Measurements from ENCODE around the gene CCIN. TPM values are rescaled to one million over a fixed set of nuclear protein-coding genes. Genes with fewer than 3 reads are reported as not detected.

Gene CCIN
- total RNA-seq, 1 experiment from 2014 or later = not detected

GRCh38 chr9:36217256-36217968 lies 48.2 kb downstream of the CCIN start:
- Histone ChIP-seq H4K20me1 (ENCODE audit: insufficient read depth) (peaks cover 16% of the 10 kb centered on the region), H3K79me2 (ENCODE audit: low read depth) (no peaks in the 10 kb centered on the region), H3K27me3 (ENCODE audit: insufficient read depth, low read depth) (no peaks in the 10 kb centered on the region), H3K4me1 (replicated peaks; ENCODE audit: insufficient read depth) (no peaks in the 10 kb centered on the region), H3K4me2 (no peak overlapping the region), H3F3A (ENCODE audit: insufficient read depth, low read depth) (peaks cover 37% of the 10 kb centered on the region; the same call in 1 of the 2 replicates), H3K36me3 (ENCODE audit: low read depth) (peaks cover 9% of the 10 kb centered on the region; the same call in 1 of the 2 replicates), H2AFZ (no peak overlapping the region), H3K4me3 (no peak overlapping the region), H3K27ac (no peak overlapping the region), H3K9me2 (ENCODE audit: insufficient read depth) (no peaks in the 10 kb centered on the region), H3K9me3 (ENCODE audit: insufficient read depth, low read depth) (no peaks in the 10 kb centered on the region)
- ChIA-PET POLR2A (ENCODE audit: unreplicated experiment) (no interaction called here), CTCF (no interaction called here)
- TF ChIP-seq, protein P1, sequence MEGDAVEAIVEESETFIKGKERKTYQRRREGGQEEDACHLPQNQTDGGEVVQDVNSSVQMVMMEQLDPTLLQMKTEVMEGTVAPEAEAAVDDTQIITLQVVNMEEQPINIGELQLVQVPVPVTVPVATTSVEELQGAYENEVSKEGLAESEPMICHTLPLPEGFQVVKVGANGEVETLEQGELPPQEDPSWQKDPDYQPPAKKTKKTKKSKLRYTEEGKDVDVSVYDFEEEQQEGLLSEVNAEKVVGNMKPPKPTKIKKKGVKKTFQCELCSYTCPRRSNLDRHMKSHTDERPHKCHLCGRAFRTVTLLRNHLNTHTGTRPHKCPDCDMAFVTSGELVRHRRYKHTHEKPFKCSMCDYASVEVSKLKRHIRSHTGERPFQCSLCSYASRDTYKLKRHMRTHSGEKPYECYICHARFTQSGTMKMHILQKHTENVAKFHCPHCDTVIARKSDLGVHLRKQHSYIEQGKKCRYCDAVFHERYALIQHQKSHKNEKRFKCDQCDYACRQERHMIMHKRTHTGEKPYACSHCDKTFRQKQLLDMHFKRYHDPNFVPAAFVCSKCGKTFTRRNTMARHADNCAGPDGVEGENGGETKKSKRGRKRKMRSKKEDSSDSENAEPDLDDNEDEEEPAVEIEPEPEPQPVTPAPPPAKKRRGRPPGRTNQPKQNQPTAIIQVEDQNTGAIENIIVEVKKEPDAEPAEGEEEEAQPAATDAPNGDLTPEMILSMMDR (conservative IDR thresholded peaks at IDR 0.05) = no peak
- no peak for TF ChIP-seq EZH2 (IDR thresholded peaks at IDR 0.05; ENCODE audit: low read depth)
- DNase-seq = no peak
- no TSS peak for BruUV-seq (replicated peaks)
- intact Hi-C loops (cut with micrococcal nuclease; ENCODE audit: unreplicated experiment) = no loop called here

GRCh38 chr9:36218011-36218410 lies 48.8 kb downstream of the CCIN start:
- H3K27ac ChIP-seq = no peak overlapping the region
- H3K27me3 ChIP-seq (ENCODE audit: insufficient read depth, low read depth) = no peaks in the 10 kb centered on the region
- no peak overlapping the region for H2AFZ ChIP-seq
- intact Hi-C loops (cut with micrococcal nuclease; ENCODE audit: unreplicated experiment) = no loop called here
- H4K20me1 ChIP-seq (ENCODE audit: insufficient read depth) = peaks cover 16% of the 10 kb centered on the region
- peaks cover 13% of the 10 kb centered on the region; the same call in 1 of the 2 replicates for H3K36me3 ChIP-seq (ENCODE audit: low read depth)
- H3F3A ChIP-seq (ENCODE audit: insufficient read depth, low read depth) = peaks cover 32% of the 10 kb centered on the region; the same call in 1 of the 2 replicates
- H3K4me1 ChIP-seq (replicated peaks; ENCODE audit: insufficient read depth) = no peaks in the 10 kb centered on the region
- H3K4me2 ChIP-seq = no peak overlapping the region
- H3K4me3 ChIP-seq = no peak overlapping the region
- H3K79me2 ChIP-seq (ENCODE audit: low read depth) = no peaks in the 10 kb centered on the region
- TF ChIP-seq EZH2 (IDR thresholded peaks at IDR 0.05; ENCODE audit: low read depth) = no peak
- H3K9me2 ChIP-seq (ENCODE audit: insufficient read depth) = no peaks in the 10 kb centered on the region
- CTCF ChIA-PET = no interaction called here
- no peaks in the 10 kb centered on the region for H3K9me3 ChIP-seq (ENCODE audit: insufficient read depth, low read depth)
- no TSS peak for BruUV-seq (replicated peaks)
- POLR2A ChIA-PET (ENCODE audit: unreplicated experiment) = no interaction called here
- no peak for DNase-seq

- Histone ChIP-seq H3K4me1 (replicated peaks; ENCODE audit: insufficient read depth) (no peaks in the 10 kb centered on the region), H3K4me3 (no peak overlapping the region), H3K9me2 (ENCODE audit: insufficient read depth) (no peaks in the 10 kb centered on the region), H3K4me2 (no peak overlapping the region), H2AFZ (no peak overlapping the region), H3K79me2 (ENCODE audit: low read depth) (no peaks in the 10 kb centered on the region), H4K20me1 (ENCODE audit: insufficient read depth) (peaks cover 16% of the 10 kb centered on the region), H3K9me3 (ENCODE audit: insufficient read depth, low read depth) (no peaks in the 10 kb centered on the region), H3K36me3 (ENCODE audit: low read depth) (peaks cover 17% of the 10 kb centered on the region; the same call in 1 of the 2 replicates), H3K27ac (no peak overlapping the region), H3F3A (ENCODE audit: insufficient read depth, low read depth) (peaks cover 27% of the 10 kb centered on the region; the same call in 1 of the 2 replicates), H3K27me3 (ENCODE audit: insufficient read depth, low read depth) (no peaks in the 10 kb centered on the region)
- BruUV-seq (replicated peaks) = no TSS peak
- ChIA-PET CTCF (no interaction called here), POLR2A (ENCODE audit: unreplicated experiment) (no interaction called here)
- DNase-seq = no peak
- TF ChIP-seq EZH2 (IDR thresholded peaks at IDR 0.05; ENCODE audit: low read depth) = no peak
- TF ChIP-seq, protein P1 (conservative IDR thresholded peaks at IDR 0.05) = no peak
- intact Hi-C loops (cut with micrococcal nuclease; ENCODE audit: unreplicated experiment) = no loop called here
Observed at GRCh38 chr9:36218411-36218901, 49.3 kb downstream of the CCIN start.

Other genes starting within 250 kb of the CCIN start
- not detected in 2 replicates for gene OR2S2, start 211.2 kb upstream of the CCIN start, total RNA-seq (2021)
- gene RECK, start 132.5 kb upstream of the CCIN start, total RNA-seq (2021) = 2.1 and 2.5 TPM in 2 replicates
- gene GLIPR2, start 32.7 kb upstream of the CCIN start, total RNA-seq (2021) = 3.9 and 7.7 TPM in 2 replicates
- 146 and 164 TPM in 2 replicates for gene CLTA, start 21.5 kb downstream of the CCIN start, total RNA-seq (2021)
- 20.2 and 23.2 TPM in 2 replicates for gene GNE, start 89.1 kb downstream of the CCIN start, total RNA-seq (2021)
- gene RNF38, start 230.9 kb downstream of the CCIN start, total RNA-seq (2021) = 15.2 and 17.5 TPM in 2 replicates

Data from PC-9 (cell line).